ENCODE results near the gene CHAT.

The CHAT gene

DNA sequence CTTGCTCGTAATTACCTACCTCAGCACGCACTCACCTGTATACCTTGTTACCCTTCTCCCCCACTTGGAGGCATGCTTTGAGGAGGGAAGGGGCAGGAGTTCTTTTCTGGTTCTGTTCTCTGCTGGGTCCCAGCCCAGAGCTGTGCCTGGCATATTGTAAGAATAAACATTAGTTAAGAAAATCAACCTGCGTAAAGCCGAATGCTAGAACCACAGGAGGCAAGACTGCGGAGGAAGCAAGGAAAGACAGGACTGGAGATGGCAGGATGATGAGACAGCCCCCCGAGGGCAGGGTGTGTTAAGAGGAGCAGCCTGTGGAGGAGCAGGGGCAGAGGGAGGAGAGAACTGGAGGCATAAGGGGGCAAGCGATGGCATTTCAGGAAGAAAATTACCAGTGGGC is 75.1 kb downstream of the CHAT start:
- no peak for DNase-seq (ENCODE audit: low read depth)

DNA sequence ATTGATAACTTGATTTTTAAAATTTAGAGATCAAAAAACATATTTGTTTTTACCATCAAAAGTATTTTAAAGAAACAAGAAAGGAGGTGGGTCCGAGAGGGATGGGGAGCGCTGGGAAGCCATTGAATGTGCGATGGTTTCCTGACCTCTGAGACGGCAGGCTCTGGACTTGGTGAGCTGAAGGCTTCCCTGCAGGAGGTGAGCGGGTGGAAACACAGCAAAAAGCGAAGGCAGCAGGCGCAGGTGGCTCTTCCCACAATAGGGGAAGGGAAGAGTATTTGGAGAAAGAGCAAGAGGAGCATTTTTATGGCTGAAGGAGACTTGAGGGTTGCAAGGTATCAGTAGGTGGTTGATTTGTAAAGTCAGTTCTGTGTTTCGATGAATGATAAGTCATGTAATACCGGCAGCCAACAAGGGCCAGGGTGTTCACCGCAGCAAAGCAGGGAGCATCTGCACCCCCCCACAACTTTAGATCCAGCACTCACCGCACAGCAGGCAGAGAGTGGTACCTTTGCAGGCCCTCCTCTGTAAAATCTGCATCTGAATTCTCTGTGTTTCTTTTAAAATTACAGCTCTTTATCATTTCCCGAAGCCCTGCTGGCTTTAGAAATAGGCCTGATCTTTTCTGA is 76.2 kb downstream of the CHAT start:
- DNase-seq (ENCODE audit: low read depth): no peak

DNA sequence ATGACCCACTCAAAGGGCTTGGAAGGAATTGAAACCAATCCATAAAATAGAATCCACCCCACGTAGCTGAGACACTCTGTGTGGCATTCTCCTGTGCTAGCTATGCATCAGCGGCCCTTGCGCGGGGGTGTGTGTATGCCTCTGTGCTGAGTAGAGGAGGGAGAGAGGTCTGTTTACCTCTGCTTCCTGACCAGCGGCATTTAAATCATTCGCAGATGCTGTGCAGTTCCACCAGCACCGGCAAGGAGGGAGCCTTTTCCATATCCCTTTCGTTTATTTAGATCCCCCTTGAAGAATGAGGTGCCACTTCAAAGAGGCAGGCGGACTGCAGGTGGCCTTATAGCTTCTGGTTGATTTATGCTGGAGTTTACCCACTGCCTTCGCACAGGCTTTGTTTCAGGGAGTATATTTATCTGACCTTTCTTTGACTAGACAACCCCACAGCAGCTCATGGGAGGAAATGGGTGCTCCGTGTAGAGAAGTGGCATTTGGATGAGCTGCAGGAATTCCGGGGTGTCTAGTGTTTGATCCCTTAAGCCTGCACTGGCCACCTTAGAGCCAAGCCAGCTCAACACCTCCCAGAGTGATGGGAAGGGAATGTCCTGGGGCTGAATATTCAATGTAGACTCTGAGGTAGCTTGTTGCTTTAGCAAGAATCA is 77.0 kb downstream of the CHAT start:
- no peak for DNase-seq (ENCODE audit: low read depth)

DNA sequence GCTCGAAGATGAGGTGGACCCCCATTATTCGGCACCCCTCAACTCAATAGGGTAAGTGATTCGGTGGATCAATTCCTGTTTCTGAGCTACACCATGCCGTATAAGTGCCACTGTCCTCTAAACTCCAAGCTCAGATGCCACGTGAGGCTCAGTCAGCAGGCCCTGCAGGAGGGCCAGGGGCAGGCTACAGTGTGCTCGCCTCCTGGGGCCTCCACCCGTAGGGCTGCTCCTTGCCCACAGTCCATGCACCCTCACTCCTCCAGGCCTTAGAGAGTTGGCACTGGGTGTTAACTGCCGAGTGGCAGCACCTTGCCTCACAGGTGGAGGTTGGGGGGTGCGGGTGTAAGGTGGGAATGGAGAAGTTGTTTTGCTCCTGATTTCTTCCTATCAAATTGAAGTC is 77.8 kb downstream of the CHAT start:
- DNase-seq (ENCODE audit: low read depth): no peak

DNA sequence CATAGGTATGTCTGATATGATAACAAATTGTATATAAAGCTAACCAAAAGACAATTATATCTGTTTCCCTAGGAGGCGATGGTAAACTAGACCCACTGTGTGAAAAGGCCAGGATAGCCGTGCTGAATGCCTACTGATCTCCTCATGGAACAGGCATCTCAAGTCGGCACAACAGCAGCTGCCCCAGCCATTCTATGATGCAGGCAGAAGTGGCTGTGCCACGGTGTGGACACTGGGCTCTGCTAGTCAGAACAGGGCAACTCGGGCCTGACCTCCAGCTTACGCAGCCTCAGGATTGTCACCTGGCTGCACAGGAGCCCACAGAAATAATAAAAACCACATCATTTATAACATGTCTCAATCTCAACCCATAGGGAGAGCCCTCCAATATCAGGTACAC is 80.6 kb downstream of the CHAT start:
- no peak for DNase-seq (ENCODE audit: low read depth)

DNA sequence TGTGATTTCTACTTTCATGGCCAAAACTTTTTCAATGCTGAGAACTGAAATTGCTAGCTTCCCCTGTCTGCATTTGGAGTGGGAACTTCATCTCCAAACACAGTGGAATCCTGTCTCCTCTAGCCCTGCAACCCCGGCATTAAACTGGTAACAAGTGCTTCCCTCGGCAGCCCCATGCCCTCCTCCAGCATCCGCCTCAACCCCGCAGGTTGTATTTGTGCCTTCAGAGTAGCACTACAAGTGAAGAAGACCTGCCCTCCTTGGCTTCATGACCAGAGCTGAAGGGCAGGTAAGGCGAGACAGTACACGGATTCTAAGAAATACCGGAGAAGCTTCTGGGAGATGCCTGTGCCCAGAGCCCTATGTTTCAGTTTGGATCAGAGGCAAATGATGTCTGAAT is 82.5 kb downstream of the CHAT start:
- no peak for DNase-seq (ENCODE audit: low read depth)

DNA sequence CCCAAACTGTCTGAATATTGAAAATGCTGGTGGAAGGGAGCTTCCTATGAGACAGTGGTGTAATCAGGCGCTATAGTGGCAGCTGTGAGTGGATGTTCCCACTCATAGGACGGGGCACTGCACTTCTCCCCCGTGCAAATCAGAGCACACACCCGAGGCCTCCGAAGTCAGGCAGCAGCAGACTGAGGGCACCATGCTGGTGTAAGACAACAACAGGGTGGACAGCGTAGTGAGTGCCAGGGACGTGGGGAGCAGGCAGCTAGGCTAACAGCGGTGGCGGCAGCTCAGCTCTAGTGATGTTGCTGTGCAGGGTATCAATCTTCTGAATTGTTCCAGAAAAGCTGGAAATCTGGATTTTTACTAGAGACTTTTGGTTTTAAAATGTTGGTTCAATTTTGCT is 84.8 kb downstream of the CHAT start:
- DNase-seq (ENCODE audit: low read depth): no peak

DNA sequence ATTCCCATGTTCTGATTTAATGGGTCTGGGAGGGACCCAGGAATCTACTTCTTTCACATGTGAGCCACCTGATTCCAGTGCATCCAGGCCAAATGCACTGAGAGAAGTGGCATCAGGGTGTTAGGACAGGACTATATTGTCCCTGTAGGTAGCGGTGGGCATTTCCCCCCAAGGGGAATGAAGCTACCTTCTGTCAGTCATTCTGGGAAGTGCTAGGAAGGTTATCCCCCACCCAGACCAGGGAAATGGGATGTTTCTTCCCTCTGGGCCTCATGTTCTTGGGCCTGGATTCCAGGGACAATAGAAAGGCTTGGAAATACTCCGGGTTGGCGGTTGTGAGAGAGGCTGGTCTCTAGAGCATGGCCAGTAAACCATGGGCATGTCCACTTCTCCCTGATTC is 86.4 kb downstream of the CHAT start:
- DNase-seq (ENCODE audit: low read depth): no peak

DNA sequence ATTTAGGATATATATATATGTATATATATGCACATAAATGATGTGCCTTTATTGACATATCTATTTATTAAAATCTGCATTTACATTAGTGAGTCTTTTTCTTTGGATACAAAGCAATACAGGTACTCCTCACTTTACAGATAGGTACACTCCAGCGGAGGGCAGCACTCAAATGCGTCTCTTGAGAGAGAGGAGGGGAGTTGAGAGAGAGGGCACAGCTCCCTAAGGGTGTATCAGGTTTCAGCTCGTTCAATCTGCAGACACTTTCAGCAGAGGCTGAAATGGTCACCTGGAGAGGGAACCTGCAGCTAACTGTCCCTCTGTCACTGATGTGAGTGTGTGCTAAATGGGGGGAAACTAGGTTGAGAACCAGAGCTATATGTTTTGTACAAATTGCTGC is 87.2 kb downstream of the CHAT start:
- no peak for DNase-seq (ENCODE audit: low read depth)

DNA sequence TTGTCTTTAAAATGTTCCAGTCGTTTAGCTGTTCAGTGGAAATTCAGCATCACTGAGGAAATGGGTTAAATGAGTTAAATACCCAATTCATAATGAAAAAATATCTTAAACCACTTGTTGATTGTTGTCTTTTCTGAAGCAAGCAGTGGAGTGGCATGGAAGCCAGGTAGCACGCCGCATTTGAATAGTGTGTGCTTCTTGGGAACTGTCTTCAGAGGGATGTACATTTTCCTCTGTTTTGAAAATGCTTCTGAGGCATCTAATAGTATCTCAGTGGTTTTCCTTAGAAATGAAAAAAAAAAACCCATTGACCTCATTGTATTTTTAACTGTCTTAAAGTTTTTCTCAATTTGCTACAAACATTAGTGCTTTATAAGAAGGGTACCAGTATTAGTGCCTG is 93.7 kb downstream of the CHAT start:
- DNase-seq (ENCODE audit: low read depth): no peak

DNA sequence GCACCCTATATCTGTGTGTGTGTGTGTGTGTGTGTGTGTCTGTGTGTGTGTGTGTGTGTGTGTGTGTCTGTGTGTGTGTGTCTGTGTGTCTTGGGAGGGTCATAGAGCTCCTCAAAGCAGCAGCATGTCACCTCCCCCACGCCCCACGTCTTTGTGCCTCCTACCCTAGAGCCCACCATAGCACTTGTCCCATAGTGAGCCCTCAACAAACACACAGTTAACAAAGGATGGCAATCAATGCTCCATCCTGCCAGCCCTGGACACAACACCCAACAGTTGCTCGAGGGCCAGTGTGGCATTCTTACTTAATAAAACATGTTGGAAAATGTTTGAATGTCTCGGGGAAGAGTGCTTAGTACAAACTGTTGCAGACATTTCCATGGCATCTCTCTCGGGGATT is 96.1 kb downstream of the CHAT start:
- DNase-seq (ENCODE audit: low read depth): no peak

DNA sequence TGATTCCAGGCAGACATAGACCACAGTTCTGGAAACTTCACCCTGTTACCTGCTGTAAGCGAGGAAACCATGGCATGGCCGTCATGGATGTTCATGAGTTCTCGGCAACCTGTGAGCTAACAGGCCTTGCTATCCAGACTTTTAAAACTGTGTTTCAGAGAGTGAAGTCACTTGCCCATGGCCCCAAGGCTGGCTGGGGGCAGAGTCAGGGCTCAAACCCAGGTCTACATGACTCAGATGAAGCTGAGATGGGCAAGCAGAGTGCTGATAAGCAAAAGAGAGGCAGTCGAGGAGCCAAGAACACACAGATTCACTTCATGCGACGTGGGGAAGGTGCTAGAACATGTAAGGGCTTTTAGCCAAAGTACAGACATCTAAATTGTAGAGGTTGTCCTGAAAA is 97.1 kb downstream of the CHAT start:
- no peak for DNase-seq (ENCODE audit: low read depth)

DNA sequence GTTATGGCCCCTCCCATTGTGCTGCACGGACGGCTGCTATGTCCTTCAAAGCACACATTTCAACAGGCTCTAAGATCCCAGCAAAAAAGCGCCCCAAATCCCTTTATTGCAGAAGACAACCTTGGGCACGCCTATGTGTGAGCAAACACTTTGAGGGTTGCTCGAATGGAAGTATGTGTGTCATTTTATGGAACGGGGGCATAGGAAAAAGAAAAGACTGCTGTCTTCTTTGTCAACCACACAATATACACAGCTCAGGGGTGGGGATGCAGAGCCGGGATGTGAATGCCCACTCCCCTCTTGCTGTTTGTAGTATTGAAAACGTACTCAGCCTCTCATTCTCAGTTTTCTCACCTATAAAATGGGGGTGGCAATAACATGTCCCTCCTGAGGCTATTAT is 97.6 kb downstream of the CHAT start:
- no peak for DNase-seq (ENCODE audit: low read depth)

DNA sequence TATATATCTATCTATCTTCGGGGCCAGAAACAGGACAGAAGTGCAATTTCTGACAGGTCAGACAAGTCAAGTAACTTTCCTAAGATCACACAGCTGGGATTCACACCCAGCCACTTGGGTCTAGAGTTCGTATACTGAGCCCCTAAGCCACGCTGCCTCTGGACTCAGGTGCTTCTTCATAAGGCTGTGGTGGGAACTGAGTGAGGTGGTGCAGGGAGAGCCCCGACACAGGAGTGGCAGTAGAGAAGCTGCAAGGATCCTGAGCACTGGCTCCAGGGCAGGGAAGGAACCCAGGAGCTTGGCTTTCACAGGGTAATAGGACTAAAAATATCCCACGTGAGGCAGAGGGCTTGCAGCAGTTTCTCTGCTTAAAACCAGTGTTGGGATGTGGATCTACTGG is 99.4 kb downstream of the CHAT start:
- no peak for DNase-seq (ENCODE audit: low read depth)

All from activated T-helper 9 cell treated with anti-CD3 and anti-CD28 coated beads, Interleukin-2, amount 50 U/mL, for 16 hours (primary cell).